GM18907 (cell line): ENCODE results near the gene THAP11.

Experiments
- ATAC-seq: cut with Tn5 transposase; IDR thresholded peaks from one replicate; pipeline ENCODE4 v1.9.1; 2021; ENCODE audit warnings: mild to moderate bottlenecking, moderate library complexity; ENCODE audit not compliant: unreplicated experiment

Gene THAP11

GRCh38 chr16:67841816-67842508, at the start of gene THAP11:
THAP11 (plus strand) TSS chr16:67842320; CDS start chr16:67842555, 235 bp downstream.
- peak; percentile 57 for ATAC-seq

- no peak for ATAC-seq
Observed at GRCh38 chr16:67796099-67796718, 45.9 kb upstream of the THAP11 start.

- no peak for ATAC-seq
Observed at GRCh38 chr16:67800338-67800926, 41.7 kb upstream of the THAP11 start.

GRCh38 chr16:67801241-67801640, 40.9 kb upstream of the THAP11 start:
- ATAC-seq = no peak

- ATAC-seq = no peak
Observed at GRCh38 chr16:67801883-67802282, 40.2 kb upstream of the THAP11 start.

GRCh38 chr16:67803894-67804293, 38.2 kb upstream of the THAP11 start:
- no peak for ATAC-seq

- no peak for ATAC-seq
Observed at GRCh38 chr16:67804853-67805542, 37.1 kb upstream of the THAP11 start.

- ATAC-seq = peak; percentile 6
Observed at GRCh38 chr16:67805718-67806427, 36.2 kb upstream of the THAP11 start.

GRCh38 chr16:67806428-67807147, 35.5 kb upstream of the THAP11 start, which contains the start of the genes RANBP10 and TSNAXIP1:
RANBP10 (minus strand) TSS chr16:67806560; CDS start chr16:67806536, 24 bp downstream.
TSNAXIP1 (plus strand) TSS chr16:67806889; CDS start chr16:67807150, 261 bp downstream.
- ATAC-seq = peak; percentile 91

- no peak for ATAC-seq
Observed at GRCh38 chr16:67807148-67807682, 34.9 kb upstream of the THAP11 start.

GRCh38 chr16:67811899-67812298, 30.2 kb upstream of the THAP11 start:
- ATAC-seq = no peak

- no peak for ATAC-seq
Observed at GRCh38 chr16:67814567-67814966, 27.6 kb upstream of the THAP11 start.

- ATAC-seq = no peak
Observed at GRCh38 chr16:67820608-67821259, 21.4 kb upstream of the THAP11 start.

- ATAC-seq = no peak
Observed at GRCh38 chr16:67822511-67822910, 19.6 kb upstream of the THAP11 start.

- no peak for ATAC-seq
Observed at GRCh38 chr16:67825119-67825518, 17.0 kb upstream of the THAP11 start.

- ATAC-seq = no peak
Observed at GRCh38 chr16:67825906-67826305, 16.2 kb upstream of the THAP11 start.

- no peak for ATAC-seq
Observed at GRCh38 chr16:67828651-67829050, 13.5 kb upstream of the THAP11 start.

- ATAC-seq = no peak
Observed at GRCh38 chr16:67833030-67833414, 9.1 kb upstream of the THAP11 start.
